Ovary (tissue), 3 donors: Measurements from ENCODE around the gene TMEM117.

Experiments used
- EP300 ChIP-seq: sonication (generic); formaldehyde crosslinking; IDR thresholded peaks from one replicate; pipeline ENCODE4 v1.6.1; 2017; ENCODE audit warnings: antibody characterized with exemption
- POLR2A ChIP-seq: fragments of 450-650 bp; IDR thresholded peaks from one replicate; pipeline ENCODE4 v1.6.1; 2017; ENCODE audit warnings: antibody characterized with exemption, mild to moderate bottlenecking, moderate library complexity
- TF ChIP-seq, protein P1 (sequence below), 3 donors: fragments of 450-650 bp in 2 of 3; fragments of 200-600 bp in 1 of 3; IDR thresholded peaks; one replicate each; pipeline versions ENCODE4 v1.5.1 to v1.8.0; 2016 to 2022; ENCODE audit warnings: antibody characterized with exemption in 3 of 3, mild to moderate bottlenecking in 1 of 3
- donor health status: DM: no; HTN: no; CAD: no.

DNA sequence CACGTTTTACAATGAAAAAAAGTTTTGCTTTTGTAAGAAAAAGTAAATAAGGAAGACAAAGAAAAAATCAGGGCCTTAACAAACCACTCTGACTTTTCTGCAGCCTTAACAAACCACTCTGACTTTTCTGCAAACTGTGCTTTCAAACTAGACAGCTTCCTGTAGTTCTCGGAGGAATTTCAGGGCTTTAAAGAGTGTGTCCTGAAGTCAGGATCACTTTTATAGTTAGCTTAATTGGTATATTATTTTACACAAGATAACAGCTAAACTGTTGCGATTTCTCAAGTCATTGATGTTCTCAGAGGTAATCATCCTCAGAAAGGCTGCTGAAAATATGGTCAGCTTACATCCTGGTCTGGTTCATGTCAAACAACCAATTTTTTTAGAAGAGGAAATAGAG, 42.2 kb downstream of the TMEM117 start:
- TF ChIP-seq, protein P1, sequence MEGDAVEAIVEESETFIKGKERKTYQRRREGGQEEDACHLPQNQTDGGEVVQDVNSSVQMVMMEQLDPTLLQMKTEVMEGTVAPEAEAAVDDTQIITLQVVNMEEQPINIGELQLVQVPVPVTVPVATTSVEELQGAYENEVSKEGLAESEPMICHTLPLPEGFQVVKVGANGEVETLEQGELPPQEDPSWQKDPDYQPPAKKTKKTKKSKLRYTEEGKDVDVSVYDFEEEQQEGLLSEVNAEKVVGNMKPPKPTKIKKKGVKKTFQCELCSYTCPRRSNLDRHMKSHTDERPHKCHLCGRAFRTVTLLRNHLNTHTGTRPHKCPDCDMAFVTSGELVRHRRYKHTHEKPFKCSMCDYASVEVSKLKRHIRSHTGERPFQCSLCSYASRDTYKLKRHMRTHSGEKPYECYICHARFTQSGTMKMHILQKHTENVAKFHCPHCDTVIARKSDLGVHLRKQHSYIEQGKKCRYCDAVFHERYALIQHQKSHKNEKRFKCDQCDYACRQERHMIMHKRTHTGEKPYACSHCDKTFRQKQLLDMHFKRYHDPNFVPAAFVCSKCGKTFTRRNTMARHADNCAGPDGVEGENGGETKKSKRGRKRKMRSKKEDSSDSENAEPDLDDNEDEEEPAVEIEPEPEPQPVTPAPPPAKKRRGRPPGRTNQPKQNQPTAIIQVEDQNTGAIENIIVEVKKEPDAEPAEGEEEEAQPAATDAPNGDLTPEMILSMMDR (IDR thresholded peaks at IDR 0.05): no peak
- TF ChIP-seq POLR2A (no peak), EP300 (no peak)
